ENCODE results near the gene C1QTNF2.
A peak's percentile ranks its signal among the peaks of the same experiment; 100 is the strongest.
"Not testable (repeated sequence)": the region's sequence is repeated elsewhere in the genome, so short reads cannot be mapped to it uniquely, and the experiment has no call there.

C1QTNF2 gene

DNA sequence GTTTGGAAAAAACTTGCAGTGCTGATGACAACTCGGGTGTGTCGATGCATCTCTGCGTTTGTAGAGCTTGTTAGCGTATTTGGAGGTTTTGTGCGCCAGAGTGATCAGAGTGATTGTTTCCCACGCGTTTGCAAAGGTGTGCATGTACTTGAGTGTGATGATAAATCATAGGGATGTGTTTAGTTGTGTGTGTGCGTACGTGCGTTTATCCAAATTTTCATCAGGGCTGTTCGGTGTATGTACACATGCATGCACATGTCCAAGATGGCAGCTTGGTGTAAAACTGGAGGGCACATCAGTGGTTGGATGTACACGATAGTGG lies 248 bp upstream of the C1QTNF2 start:
- DNase-seq, result no peak

- no peak for DNase-seq
Measured at GRCh38 chr5:160367885-160368284, 2.5 kb downstream of the C1QTNF2 start.

DNA sequence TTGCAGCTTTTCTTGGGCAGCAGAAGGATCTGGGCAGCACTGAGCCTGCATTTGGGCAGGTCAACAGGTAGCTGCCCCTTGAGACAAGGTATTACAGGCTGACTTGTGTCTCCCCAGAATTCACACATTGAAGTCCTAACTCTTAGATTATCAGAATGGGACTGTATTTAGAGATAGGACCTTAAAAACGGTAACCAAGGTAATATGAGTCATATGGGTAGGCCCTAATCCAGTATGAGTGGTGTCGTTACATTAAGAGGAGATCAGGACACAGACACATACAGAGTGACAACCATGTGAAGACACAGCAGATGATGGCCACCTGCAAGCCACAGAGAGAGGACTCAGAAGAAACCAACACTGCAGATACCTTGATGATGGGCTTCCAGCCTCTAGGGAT lies 3.2 kb downstream of the C1QTNF2 start:
- peak; percentile 22 for DNase-seq

GRCh38 chr5:160366230-160366629 lies 4.2 kb downstream of the C1QTNF2 start:
- no peak for DNase-seq

GRCh38 chr5:160363660-160364395 lies 6.6 kb downstream of the C1QTNF2 start:
- no peak for DNase-seq

- DNase-seq, result no peak
Measured at GRCh38 chr5:160363211-160363610, 7.2 kb downstream of the C1QTNF2 start.

DNA sequence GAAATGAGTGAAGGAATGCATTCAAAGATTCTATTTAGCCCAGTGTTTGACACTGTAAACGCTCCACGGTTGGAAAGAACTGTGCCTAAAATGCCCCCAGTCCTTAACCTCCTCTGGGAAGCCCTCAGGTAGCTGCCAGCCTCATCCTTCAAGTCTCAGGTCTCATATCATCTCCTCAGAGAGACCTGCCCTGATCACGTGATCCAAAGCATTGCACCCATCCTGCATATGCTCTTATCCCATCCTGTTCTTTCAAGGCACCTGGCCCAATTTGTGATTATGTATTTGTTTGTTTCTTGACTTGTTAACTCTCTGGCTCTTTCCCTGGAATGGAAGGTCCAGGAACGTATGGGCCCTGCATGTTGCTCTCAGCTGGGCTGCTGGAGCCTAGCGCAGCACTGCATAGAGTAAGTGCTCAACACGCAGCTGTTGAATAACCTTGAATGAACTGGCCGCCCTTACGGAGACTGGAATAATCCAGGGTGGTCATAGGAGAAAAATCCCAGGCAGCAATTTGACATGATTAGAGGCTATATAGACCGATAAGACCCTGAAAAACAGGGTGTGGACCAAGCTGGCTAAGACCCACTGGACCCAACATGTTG lies 8.7 kb downstream of the C1QTNF2 start:
- DNase-seq, result no peak

DNA sequence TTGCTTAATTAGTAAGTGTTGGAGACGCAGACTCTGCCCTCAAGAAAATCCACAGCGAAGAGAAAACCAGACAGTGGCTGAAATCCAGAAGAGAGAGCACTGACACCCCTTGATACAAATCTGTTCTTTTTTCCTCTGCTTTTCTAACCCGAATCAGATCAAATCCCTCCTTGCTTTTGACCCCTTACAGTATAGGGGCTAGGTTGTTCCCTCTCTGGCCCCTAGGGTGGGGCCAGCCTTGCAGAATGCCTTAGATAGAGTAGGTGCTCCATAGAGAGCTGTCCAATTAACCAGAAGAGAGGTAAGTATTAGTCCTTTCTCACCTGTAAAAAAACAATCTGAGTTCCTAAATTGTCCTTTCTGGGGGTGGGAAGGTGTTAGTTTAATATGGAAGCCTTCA lies 10.1 kb downstream of the C1QTNF2 start:
- no peak for DNase-seq

GRCh38 chr5:160359816-160360215 lies 10.6 kb downstream of the C1QTNF2 start:
- peak; percentile 62 for DNase-seq

DNA sequence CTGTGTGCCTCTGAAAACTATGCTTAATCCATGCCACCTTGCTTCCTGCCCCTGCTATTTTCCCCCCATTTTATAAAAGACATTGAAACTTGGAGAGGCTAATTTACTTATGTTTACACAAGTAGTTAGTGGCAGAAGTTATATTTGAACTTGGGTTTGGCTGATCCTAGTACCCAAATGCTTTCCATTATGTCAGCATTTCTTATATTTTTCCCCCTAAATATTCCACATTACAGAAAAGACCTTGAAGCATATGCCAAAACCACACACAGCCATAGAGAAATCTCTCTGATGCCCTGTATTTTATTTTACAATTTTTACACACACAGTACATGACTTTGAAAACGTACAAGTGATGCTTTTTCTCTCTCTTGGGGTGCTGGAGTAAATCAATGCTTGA lies 11.2 kb downstream of the C1QTNF2 start:
- DNase-seq, result no peak

DNA sequence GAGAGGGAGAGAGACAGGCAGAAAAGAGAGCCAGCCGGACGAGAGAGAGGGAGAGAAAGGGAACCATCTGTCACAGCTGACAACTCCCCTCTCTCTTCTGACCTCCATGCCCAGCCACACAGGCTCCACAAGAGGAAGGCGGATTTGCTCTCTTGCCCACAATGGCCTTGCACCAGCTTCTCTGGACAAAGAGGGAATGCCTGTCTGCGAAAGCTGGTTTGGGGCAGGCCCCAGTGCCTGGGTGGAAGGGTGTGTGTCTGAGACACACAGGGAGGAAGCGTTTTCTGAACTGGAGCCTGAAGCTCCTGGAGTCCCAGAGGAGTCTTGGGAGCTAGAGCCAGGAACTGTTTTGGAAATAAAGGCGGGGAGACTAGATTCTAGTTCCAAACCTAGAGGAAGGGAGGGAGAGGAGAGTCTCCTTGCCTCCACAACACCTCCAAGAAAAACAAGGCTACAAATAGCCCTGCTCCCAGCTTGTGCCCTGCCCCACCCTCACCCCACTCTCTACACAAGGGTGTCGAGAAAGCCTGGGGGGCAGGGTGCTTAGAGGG lies 12.5 kb downstream of the C1QTNF2 start:
- no peak for DNase-seq

DNA sequence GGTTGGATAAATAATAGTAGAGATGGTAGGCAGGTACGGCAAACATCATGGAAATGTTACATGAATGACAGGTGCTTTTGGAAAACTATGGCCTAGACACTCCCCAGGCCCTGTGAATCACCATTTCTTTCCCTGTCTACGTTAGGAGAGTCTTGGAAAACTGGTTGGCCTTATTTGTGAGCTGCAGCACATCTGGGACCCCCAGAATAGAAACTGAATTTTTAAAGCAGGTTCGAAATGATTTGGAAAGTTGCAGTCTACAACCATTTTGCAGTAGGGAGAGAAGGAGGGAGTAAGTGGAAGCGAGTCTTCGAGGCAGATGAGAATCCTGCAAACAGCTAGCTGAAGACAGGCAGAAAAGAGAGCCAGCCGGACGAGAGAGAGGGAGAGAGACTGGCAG lies 13.0 kb downstream of the C1QTNF2 start:
- DNase-seq, result no peak

- no peak for DNase-seq
Measured at GRCh38 chr5:160356550-160357347, 13.7 kb downstream of the C1QTNF2 start.

DNA sequence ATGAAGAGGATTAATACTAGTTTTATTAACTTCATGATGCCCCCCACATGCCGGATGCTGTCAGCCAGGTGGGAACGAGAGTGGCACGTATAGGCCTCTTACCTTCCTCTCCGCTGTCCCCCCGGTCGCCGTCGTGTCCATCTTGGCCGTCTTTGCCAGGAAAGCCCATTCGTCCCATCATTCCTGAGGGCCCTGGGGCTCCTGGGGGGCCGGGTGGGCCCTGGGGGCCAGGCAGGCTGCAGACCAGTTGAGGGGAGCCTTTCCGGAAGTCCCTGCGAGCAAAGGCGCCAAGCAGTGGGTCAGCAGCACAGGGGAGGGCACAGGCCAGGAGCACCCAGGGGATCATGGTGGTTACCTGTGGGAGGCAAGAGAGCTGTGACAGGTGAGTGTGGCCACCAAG lies 15.8 kb downstream of the C1QTNF2 start:
- no peak for DNase-seq

DNA sequence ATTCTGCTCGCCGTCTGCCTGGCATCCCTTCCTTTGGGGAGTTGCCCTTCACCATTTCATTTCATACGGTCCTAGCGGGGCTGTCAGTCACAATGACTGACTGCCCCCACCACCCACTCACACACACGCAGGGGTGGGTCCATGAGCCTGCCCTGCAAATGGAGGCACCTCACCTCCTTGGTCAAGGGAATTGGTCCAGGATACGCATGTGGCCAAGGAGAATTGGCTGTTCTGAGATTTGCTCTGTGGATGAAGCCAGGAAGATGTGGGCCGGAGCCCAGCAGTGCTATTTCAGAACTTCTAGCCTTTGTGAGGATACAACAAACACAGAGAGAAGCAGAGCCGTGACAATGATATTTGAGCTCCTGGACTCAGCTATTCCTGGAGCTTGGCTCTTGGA lies 17.0 kb downstream of the C1QTNF2 start:
- no peak for DNase-seq

DNA sequence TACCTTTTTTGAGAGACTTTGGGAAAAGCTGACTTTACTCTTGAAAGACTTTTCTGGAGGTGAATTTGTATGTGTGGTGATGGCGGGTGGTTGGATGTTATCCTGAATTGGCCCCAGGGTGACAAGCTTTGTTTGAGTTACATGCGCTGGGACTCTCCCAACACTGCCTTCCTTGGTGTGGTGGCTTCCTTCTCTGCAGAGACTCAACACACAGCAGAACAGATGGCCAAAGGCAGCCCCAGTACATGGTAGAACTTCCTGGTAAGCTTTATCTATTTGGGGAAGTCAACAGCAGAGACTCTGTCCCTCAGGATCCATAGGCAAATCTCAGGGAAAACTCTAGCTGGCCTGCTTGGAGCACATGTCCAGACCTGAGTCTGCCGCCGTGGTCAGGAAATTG lies 18.1 kb downstream of the C1QTNF2 start:
- DNase-seq, result no peak

- no peak for DNase-seq
Measured at GRCh38 chr5:160349935-160350303, 20.5 kb downstream of the C1QTNF2 start.

- no peak for DNase-seq
Measured at GRCh38 chr5:160349249-160349934, 21.0 kb downstream of the C1QTNF2 start.

GRCh38 chr5:160348080-160348479 lies 22.3 kb downstream of the C1QTNF2 start:
- DNase-seq, result peak; percentile 89

DNA sequence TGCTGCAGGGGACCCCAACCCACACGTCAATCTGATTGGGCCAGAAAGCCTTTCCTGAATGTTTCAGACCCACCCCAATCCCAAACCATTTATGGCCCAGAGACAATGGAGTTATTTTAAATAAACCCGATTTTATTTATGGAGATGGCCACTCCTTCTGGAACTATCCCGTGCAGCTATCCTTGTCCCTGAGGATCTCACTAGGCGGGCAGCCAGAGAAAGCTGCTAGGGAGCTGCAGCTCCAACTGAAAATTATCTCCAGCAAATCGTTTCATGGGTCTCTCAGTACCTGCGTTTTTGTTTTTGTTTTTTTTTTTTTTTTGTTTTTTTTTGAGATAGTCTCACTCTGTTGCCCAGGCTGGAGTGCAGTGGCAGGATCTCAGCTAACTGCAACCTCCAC lies 23.0 kb downstream of the C1QTNF2 start:
- DNase-seq, result no peak

DNA sequence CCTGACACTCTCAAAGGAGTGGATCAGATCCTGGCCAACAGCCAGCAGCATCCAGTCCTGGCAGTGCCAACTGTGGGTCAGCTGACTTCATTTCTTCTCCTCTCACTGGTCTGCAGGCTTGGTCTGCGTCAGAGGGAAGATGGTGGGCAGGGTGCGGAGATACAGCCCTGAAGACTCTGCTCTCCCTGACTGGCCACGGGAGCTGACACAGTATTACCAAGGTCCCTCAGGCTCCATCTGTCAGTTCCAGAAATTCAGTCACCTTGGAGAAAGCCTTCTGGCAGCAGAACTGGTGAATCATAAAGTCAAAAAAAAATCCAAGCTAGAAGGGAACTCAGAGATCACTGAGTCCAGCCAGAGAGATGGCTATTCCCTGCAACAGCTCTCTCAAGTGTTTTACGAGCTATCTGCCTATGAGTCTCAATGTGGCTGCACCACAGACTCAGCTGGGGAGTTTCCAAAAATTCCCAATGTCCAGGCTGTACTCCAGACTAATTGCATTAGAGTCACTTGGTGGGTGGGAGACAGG lies 27.9 kb downstream of the C1QTNF2 start:
- DNase-seq, result no peak

- DNase-seq, result peak; percentile 26
Measured at GRCh38 chr5:160341309-160341870, 29.0 kb downstream of the C1QTNF2 start.

DNA sequence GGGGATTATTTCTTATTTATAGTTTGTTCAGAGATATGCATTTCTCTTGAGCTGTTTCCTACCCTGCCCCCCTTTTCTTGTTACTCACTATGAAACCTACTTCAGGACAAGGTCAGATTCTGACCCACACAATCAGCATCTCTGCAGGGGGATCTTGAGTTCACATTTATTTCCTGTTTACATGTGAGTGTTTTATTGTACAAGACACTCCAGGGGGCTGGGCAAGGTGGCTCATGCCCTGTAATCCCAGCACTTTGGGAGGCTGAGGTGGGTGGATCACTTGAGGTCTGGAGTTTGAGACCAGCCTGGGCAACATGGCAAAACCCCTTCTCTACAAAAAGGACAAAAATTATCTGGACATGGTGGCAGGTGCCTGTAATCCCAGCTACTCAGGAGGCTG lies 29.9 kb downstream of the C1QTNF2 start:
- DNase-seq, result not testable (repeated sequence)

All from hematopoietic multipotent progenitor cell treated with erythropoietin and hydrocortisone succinate and interleukin-3 and kit ligand, for 4 days (in vitro differentiated cells).